Measurements from ENCODE around the gene COL1A2.

COL1A2 gene

DNA sequence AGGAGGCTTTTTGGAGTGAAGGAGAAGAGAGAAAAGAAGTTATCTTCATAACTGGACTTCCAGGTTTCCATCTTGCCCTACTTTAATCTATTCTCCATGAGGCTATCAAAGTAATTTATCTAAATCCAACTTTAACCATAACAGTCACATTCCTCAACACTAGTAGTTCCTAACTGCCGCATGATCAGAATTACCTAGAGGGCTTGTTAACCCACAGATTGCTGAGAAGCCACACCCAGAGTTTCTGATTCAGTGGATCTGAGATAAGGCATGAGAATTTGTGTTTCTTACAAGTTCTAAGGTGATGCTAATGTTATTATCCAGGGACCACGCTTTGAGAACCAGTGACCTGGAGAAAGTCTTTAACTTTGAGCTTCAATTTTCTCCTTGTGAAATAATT, 8.3 kb upstream of the COL1A2 start:
- no peak for DNase-seq

GRCh38 chr7:94388540-94388939, 6.2 kb upstream of the COL1A2 start:
- no peak for DNase-seq

GRCh38 chr7:94389381-94389780, 5.3 kb upstream of the COL1A2 start:
- DNase-seq: no peak

- DNase-seq: no peak
Measured at GRCh38 chr7:94391726-94392392, 2.8 kb upstream of the COL1A2 start.

DNA sequence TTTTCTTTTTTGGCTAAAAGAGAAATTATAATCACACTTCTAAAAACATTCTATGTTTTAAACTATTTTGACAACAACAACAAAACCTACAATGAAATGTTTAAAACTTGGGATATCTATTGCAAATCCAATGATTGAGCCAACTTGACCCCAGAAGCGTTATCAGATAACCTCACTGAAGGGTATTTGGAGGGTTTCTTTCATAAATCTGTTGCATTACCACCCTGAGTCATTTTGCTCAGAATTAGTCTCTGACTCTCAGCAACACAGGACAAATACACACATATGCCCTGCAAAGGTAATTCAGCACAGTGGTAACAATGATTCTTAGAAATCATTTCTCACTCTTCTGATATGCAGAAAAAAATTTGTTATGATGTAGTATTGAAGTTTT, 2.3 kb upstream of the COL1A2 start:
- no peak for DNase-seq

GRCh38 chr7:94393246-94394108, 1.2 kb upstream of the COL1A2 start:
- DNase-seq: no peak

DNA sequence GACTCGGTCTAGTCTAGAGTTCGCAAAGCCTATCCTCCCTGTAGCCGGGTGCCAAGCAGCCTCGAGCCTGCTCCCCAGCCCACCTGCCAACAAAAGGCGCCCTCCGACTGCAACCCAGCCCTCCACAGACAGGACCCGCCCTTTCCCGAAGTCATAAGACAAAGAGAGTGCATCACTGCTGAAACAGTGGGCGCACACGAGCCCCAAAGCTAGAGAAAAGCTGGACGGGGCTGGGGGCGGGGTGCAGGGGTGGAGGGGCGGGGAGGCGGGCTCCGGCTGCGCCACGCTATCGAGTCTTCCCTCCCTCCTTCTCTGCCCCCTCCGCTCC, 622 bp upstream of the COL1A2 start:
- no peak for DNase-seq

GRCh38 chr7:94395141-94396036, 694 bp downstream of the COL1A2 start:
- DNase-seq: peak; percentile 2

- no peak for DNase-seq
Measured at GRCh38 chr7:94396037-94396431, 1.3 kb downstream of the COL1A2 start.

DNA sequence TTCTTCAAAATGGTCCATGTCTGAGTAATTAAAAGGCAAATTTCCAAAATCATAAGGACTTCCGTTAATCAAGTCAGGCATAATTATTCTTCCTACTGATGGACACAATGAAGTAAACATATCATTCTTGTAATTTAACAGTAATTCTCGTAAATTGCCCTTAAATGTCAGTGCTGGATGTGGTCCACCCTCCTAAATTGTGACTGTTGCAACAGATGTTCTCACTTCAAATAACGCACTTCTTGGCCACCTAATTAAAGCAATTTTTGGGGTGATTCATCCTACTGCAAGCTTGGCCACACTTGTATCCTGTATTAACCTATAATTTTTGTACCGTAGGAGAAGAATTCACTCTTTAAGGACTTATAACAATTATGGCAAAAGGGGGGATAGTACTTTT, 1.9 kb downstream of the COL1A2 start:
- no peak for DNase-seq

GRCh38 chr7:94397722-94398121, 3.0 kb downstream of the COL1A2 start:
- DNase-seq: no peak

DNA sequence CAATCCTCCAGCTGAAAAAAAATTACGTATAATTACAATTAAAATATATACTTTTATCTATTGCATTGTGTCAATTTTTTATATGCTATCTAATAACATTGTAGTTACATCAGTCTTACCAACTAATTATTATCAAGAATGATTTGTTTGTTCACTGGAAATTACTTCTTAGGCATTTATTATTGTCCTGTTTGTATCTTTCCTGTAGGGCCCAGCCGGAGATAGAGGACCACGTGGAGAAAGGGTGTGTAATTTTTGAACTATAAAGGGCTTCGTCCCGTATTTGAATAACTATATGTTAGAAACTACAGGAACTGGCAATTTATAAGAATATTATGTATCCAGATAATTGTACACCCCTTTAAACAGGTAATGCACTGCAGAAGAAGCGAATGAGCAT, 4.1 kb downstream of the COL1A2 start:
- no peak for DNase-seq

DNA sequence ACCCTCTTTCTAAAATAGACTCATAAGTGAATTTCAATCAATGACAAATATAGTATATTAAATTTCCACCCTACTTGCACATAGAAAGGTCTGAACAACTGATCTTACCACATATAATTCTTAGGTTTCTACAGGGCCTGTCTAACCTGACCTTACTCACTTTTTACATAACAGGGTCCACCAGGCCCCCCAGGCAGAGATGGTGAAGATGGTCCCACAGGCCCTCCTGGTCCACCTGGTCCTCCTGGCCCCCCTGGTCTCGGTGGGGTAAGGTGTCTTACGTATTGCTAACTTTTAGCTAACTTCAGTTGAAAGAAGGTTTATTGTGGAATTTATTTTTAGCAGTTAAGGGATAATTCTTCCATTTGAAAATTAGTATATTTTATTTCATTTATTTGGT, 5.3 kb downstream of the COL1A2 start:
- no peak for DNase-seq

GRCh38 chr7:94400643-94401427, 6.1 kb downstream of the COL1A2 start:
- DNase-seq: no peak

DNA sequence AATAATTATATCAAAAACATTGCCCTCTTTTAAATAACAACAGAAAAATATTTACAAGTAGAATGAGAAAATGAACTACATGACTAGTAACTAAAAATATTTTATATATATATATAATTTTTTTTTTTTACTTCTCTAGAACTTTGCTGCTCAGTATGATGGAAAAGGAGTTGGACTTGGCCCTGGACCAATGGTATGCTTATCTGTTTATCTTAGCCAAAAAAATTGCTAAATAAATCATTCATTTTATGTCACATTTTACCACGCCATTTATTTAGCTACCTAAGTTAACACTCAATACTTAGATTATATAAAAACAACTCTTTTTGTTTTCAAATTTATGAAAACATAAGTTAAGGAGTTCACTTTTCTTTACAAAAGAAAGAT, 6.7 kb downstream of the COL1A2 start:
- DNase-seq: no peak

- no peak for DNase-seq
Measured at GRCh38 chr7:94403546-94403945, 8.9 kb downstream of the COL1A2 start.

DNA sequence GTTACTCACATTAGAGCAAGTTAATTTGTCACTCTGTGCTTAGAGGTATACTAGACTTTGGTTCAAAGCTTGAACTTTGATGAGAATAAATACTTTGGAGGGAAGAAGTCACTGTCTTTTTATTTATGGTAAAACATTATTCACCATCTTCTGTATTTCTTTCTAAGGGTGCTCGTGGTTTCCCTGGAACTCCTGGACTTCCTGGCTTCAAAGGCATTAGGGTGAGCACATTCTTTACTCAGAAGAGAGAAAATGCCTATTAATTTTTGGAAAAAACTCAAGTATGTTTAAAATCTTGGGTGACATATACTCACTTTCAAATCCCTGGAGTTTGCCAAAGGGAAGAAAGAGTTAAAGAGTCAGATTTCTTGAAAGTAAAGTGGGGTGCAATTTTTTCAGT, 10.8 kb downstream of the COL1A2 start:
- DNase-seq: no peak

- DNase-seq: no peak
Measured at GRCh38 chr7:94406696-94407095, 12.0 kb downstream of the COL1A2 start.

GRCh38 chr7:94409200-94409948, 14.7 kb downstream of the COL1A2 start:
- no peak for DNase-seq

GRCh38 chr7:94410413-94411187, 15.9 kb downstream of the COL1A2 start:
- no peak for DNase-seq

DNA sequence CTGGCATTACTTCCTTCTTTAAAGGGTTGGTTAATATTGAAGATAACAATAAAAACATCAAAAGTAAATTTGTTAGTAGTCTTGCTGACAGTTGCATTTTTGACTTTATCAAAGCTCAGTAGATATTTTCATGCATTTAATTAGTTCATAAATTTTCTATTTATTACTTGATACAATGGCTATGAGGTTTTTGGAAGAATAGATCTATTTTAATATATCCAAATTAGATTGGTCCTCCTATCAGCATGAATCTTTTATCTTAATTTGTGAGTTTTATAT, 16.4 kb downstream of the COL1A2 start:
- no peak for DNase-seq

Data from NCI-H1694 (cell line).